Measurements from ENCODE around the gene CNPY4.
A peak's percentile ranks its signal among the peaks of the same experiment; 100 is the strongest.
"Not testable (repeated sequence)": the region's sequence is repeated elsewhere in the genome, so short reads cannot be mapped to it uniquely, and the experiment has no call there.

Gene CNPY4

DNA sequence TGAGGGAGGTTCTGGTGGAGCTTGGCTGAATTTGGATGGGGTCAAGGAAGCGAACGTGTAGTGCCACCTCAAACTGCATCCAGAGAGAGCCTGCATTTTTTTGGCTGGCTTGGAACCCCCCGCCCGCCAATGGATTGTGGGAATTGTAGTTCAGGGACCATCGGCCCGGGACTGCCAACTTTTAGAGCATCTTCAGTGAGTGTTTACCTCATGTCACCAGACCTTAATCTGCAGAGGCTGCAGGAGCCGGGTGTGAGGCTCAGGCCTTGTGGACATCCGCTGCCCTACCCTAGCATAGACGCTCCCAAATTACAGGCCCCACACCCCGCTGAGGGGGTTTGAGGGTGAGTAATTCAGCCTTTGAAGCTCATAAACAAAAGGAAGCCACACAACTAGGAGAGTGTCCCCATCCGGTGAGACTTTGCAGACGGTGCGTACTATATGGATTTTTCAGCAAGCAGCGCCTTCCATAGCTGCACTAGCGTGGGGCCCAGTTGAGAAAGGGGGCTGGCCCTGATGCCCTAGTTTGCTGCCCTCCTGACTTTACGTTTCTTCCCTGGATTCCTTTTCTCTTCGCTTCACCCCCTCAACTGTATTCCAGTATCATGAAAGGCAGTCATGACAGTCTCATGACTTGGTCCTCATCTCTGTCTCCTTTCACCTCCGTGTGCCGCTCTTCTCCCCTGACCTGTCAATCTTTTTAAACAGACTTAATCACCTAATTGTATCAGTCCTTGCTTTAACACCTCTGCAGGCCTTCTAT is 717 bp downstream of the CNPY4 start:
- peak; percentile 68 for DNase-seq (ENCODE audit: low spot score)

DNA sequence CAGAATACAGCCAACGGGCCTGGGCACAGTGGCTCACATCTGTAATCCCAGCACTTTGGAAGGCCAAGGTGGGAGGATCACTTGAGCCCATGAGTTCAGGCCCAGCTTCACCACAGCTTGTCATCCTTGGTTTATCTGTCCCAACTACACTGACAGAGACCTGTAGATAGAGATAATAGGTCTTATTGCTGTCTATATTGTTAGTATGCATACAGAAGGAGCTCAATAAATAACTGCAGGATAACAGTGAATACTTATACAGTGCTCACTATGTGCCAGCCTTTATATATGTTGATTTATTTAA is 1.3 kb downstream of the CNPY4 start:
- no peak for DNase-seq (ENCODE audit: low spot score)

DNA sequence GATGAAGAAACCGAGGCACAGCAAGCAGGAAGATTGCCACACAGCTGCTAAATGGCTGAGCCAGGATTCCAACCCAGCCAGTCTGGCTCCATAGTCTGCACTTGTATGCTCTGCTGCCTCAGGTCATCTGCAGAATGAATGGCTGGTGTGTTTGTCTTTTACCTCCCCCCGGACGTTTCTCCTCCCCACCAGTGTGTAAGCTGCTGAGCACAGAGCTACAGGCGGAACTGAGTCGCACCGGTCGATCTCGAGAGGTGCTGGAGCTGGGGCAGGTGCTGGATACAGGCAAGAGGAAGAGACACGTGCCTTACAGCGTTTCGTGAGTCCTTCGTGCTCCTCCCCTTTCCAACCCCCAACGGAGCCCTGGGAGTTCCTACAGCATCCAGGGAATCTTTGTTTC is 2.6 kb downstream of the CNPY4 start:
- no peak for DNase-seq (ENCODE audit: low spot score)

DNA sequence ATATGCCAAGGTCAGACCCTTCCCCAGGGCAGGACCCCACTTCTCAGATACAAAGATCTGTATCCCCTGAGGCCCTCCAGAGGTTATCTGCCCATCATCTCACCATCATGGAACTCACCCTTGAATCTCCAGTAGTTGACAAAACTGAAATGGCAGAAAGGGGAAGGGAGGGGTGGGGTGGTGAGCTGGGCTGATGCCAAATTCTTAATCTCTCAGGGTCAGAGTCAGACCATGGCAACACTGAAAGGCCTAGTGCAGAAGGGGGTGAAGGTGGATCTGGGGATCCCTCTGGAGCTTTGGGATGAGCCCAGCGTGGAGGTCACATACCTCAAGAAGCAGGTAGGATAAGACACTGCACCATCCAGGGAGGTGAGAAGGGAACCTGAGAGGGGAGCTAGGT is 3.1 kb downstream of the CNPY4 start:
- DNase-seq (ENCODE audit: low spot score) = no peak

DNA sequence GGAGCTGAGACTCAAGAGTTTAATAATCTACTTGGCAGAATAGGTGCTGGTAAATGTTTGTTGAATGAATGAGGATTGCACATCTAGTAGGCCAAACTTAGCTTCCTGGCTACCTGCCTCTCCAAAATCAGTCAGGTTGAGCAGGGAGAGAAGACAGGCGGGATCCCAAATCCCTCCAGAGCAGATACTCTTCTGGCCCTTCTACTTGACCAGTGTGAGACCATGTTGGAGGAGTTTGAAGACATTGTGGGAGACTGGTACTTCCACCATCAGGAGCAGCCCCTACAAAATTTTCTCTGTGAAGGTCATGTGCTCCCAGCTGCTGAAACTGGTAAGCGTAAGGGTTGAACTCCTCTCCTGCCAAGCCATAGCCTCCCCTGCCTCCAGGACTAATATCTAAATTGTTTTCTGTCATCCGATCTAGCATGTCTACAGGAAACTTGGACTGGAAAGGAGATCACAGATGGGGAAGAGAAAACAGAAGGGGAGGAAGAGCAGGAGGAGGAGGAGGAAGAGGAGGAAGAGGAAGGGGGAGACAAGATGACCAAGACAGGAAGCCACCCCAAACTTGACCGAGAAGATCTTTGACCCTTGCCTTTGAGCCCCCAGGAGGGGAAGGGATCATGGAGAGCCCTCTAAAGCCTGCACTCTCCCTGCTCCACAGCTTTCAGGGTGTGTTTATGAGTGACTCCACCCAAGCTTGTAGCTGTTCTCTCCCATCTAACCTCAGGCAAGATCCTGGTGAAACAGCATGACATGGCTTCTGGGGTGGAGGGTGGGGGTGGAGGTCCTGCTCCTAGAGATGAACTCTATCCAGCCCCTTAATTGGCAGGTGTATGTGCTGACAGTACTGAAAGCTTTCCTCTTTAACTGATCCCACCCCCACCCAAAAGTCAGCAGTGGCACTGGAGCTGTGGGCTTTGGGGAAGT is 5.1 kb downstream of the CNPY4 start:
- no peak for DNase-seq (ENCODE audit: low spot score)

DNA sequence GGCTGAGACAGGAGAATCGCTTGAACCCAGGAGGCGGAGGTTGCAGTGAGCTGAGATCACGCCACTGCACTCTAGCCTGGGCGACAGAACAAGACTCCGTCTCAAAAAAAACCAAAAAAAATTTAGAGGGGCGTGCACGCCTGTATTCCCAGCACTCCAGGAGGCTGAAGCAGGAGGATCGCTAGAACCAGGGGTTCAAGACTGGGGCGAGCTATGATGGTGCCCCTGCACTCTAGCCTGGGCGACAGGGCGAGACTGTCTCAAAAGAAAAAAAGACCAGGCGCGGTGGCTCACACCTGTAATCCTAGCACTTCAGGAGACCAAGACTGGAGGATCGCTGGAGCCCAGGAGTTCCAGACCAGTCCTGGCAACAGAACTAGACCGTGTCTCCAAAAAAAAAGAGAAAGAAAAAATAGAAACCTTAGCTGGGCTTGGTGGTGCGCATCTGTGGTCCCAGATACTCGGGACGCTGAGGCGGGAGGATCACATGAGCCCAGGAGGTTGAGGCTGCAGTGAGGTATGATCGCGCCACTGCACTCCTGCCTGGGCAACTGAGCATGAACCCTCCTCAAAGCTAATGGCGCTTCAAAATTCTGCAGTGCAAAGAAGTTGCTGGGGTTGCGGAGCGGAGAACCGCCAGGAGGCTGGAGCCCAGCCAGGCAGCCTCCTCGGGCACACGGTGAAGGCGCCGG is 7.0 kb downstream of the CNPY4 start:
- DNase-seq (ENCODE audit: low spot score) = no peak

DNA sequence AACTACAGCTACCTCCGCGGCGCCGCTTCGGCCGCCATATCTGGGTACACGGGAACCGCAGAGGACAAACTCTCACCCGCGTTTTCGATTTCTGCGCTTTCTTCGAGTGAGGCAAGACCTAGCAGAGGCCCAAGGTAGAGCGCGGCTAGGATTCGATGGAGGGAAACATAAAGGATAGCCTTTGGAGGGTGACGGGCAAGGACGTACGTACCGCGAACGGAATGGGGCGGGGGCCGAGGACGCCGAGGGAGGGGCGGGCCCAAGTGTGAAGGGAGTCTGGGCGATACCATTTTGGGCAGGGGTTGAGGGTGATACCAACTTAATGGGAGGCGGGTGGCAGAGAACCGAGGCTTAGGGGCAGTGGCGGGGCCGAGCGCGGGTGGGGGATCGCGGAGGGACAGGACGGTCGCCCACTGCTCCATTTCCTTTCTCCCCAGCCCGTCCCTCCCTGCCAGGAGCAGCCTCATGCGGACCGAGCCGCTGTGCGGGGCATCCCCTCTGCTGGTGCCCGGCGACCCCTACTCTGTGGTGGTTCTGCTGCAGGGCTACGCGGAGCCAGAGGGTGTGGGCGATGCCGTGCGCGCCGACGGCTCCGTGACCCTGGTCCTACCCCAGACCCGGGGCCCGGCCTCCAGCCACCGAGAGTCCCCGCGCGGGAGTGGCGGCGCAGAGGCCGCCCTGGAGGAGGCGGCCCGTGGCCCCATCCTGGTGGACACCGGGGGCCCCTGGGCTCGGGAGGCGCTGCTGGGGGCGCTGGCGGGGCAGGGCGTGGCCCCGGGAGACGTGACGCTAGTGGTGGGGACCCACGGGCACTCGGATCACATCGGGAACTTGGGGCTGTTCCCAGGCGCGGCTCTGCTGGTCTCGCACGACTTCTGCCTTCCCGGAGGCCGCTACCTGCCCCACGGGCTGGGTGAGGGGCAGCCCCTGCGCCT is 7.8 kb downstream of the CNPY4 start, which contains the start of gene MBLAC1:
Gene MBLAC1, plus strand, starts transcription at position 37 of the 935 bp plus-strand sequence. Its CDS starts 429 bp downstream, at position 466.
- DNase-seq (ENCODE audit: low spot score) = peak; percentile 84

DNA sequence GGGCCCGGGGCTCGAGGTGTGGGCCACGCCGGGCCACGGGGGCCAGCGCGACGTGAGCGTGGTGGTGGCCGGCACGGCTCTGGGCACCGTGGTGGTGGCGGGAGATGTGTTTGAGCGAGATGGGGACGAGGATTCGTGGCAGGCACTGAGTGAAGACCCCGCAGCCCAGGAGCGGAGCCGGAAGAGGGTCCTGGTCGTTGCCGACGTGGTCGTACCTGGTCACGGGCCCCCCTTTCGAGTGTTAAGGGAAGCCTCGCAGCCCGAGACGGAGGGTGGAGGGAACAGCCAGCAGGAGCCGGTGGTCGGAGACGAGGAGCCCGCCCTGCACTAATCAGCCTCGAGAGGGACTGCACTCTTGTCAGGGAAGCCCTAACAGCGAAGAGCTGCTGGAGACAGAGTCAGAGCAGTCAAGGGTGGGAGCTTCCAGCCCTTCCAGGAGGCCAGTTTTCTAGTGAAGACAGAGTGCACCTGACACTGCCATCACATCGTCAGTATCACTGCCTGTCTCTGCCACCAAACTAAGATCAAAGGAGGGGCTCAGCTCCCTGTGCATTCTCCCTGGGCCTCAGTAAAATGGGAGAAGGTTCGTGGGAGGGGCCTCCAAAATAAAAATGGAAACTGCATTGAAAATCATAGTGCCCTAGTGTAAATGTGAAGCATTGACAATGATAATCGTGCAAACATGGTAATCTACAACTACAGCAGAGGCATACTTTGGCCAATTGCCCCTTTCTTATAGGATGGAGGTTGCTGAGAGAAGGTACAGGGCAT is 8.6 kb downstream of the CNPY4 start:
- DNase-seq (ENCODE audit: low spot score) = no peak

DNA sequence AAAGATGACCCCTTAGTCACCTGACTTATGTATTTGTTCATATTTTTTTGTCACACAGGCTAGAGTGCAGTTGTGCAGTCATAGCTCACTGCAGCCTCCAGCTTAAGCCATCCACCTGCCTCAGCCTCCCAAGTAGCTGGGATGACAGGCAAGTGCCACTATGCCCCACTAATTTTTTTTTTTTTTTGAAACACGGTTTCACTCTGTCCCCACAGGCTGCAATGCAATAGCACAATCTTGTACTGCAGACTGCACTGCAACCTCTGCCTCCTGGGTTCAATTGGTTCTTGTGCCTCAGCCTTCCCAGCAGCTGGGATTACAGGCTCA is 9.2 kb downstream of the CNPY4 start:
- no peak for DNase-seq (ENCODE audit: low spot score)

DNA sequence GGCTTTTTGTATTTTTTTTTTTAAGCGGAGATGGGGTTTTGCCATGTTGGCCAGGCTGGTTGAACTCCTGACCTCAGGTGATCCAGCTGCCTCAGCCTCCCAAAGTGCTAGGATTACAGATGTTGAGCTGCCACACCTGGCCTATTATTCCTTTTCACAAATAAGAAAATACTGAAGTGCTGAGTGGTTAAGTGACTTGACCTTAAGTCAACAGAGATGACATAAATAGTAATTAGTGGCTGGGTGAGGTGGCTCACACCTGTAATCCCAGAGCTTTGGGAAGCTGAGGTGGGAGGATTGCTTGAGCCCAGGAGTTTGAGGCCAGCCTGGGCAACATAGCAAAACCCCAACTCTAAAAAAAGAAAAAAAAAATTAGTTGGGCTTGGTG is 10.8 kb downstream of the CNPY4 start:
- DNase-seq (ENCODE audit: low spot score) = not testable (repeated sequence)

DNA sequence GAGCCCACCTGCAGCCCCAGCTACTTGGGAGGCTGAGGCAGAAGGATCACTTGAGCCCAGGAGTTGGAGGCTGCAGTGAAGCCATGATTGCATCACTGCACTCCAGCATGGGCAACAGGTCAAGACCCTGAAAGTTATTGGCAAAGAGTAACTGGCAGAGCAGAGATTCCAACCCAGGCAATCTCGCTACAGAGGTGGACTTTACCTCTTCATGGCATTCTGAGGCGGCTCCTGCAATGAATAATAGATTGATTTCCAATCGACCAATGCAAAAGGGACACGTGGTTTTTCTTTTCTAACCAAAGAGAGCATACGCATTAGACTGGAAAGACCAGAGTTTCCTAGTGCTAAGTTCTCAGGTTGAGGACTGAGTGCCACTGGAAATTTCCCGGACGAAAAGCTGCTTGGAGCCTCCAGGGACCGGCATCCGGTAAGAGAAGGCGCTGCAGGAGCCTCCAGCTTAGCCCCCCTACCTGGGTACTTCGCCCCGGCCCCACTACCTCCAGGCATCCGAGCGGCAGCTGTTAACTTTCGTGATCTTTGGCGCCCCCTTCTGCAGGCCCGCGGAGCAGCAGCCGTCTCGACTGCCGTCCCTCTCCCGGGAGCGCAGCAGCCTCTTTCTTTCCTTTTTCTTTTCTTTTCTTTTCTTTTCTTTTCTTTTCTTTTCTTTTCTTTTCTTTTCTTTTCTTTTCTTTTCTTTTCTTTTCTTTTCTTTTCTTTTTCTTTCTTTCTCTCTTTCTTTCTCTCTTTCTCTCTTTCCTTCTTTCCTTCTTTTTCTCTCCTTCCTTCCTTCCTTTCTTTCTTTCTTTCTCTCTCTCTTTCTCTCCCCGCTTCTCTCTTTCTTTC is 11.4 kb downstream of the CNPY4 start:
- DNase-seq (ENCODE audit: low spot score) = peak; percentile 45

DNA sequence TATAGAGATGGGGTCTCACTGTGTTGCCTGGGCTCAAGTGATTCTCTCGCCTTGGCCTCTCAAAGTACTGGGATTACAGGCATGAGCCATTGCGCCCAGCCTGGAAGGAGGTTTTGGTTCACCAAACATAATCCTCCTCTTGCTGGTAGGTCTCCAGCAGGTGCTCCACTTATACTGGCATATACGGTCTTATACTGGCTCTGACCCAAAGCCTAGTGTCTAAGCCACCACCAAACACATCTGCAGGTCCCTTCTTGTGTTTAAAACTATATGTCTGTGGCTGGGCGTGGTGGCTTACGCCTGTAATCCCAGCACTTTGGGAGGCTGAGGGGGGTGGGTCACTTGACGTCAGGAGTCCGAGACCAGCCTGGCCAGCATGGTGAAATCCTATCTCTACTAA is 12.7 kb downstream of the CNPY4 start:
- no peak for DNase-seq (ENCODE audit: low spot score)

DNA sequence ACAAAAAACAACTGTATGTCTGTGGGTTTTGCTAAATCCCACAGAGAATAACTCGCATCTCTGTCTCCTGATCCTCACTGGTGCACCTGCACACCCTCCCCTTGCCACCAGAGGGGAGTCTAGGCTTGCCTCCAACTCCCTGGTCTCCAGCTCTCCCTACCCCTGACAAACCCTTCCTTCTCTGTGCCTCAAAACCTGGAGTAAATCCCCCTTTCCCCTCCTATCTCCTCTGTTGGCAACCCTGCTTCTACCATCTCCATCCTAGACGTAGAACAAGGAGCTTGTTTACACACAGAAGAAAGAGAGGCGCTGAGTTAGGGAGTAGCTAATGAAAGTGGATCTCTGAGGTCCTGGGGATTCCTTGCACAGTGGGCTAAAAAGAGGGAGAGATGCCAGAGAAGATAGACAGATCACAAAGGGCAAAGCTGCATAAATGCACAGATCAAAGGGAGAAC is 13.3 kb downstream of the CNPY4 start:
- DNase-seq (ENCODE audit: low spot score) = peak; percentile 67

DNA sequence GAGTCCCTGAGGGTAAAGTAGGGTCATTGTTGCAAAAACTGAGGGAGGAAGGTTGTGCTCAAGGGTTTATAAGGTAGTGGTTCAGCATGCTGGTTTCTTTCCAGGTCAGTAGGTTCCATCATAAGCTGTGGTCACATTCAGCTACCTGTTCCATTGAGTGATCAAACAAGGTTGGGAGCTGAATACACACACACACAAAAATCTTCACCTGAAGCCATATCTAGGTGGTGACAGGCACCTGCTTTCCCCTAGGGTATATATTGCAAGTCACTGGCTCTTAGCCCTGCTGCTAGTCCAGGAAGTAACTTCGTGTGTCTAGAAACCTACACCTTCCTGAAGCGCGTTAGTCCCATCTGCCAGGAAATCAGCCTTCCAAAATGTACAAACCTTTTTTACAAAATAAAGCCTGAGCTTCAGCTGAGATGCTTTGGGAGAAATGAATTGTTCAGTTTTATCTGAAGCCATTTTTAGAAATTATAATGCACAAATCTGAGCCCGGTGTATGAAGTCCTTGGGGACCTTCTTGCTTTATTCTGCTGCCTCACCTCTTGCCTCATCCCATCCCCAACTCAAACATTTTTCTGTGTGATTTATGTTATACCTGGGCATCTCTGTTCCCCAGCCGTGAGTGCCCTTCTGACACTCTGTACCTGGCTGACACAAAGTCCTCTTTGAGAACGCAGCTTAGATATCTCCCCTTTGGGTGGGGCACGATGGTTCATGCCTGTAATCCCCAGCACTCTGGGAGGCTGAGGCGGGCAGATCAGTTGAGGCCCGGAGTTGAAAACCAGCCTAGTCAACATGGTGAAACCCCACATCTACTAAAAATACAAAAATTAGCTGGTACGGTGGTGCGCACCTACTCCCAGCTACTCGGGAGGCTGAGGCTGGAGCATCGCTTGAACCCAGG is 18.7 kb downstream of the CNPY4 start:
- DNase-seq (ENCODE audit: low spot score) = no peak

DNA sequence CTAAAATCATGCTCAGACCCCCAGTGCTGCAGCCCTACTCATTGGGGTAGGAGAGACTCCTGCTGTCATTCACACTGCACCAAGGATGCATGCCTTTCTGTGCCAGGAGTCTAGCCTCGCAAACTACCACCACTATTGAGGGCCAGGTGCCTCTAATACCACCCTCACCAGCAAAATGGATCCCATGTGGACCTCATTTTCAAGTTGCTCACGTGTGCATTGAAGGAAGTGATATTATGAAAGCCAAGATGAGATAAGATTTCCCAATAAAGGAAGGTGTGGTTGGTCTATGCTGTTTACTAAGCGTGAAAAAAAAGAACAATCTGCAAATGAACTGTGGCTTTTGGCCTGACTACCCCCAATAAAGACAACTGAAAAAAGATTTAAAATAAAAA is 22.1 kb downstream of the CNPY4 start:
- DNase-seq (ENCODE audit: low spot score) = no peak

DNA sequence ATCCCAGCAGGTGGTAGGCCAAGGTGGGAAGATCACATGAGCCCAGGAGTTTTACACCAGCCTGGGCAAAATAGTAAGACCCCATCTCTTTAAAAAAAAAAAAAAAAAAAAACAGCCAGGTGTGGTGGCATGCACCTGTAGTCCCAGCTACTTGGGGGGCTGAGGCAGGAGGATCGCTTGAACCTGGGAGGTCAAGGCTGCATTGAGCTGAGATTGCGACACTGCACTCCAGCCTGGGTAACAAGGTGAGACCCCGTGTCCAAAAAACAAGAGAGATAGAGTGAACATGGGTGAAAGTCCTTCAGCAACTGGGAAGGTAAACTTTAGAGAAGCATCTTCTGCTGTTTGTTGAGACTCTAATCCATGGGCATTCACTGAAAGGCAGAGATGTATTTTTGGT is 23.0 kb downstream of the CNPY4 start:
- no peak for DNase-seq (ENCODE audit: low spot score)

DNA sequence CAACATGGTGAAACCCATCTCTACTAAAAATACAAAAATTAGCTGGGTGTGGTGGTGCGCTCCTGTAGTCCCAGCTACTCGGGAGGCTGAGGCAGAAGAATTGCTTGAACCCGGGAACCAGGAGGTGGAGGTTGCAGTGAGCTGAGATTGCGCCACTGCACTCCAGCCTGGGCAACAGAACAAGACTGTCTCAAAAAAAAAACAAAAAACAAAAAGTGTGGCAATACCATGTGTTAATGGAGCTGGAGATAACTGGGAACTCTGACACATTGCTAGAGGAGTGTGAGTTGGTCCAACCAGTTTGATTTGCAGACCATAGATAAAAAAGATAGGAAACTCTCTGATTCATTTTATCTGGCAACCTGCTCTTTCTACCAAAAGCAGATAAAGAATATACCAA is 26.9 kb downstream of the CNPY4 start:
- DNase-seq (ENCODE audit: low spot score) = not testable (repeated sequence)

DNA sequence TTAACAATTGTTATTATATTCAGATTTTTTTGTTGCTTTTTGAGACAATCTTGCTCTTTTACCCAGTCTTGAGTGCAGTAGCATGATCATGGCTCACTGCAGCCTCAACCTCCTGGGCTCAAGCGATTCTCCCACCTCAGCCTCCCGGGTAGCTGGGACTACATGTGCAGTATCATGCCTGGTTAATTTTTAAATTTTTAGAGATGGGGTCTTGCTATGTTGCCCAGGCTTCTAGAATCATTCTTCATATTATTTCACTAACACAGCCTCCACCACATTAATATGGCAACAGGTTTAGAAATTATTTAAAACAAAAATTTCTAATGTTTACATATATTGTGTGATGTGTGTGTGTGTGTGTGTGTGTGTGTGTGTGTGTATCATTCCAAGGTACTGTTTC is 27.8 kb downstream of the CNPY4 start:
- no peak for DNase-seq (ENCODE audit: low spot score)

DNA sequence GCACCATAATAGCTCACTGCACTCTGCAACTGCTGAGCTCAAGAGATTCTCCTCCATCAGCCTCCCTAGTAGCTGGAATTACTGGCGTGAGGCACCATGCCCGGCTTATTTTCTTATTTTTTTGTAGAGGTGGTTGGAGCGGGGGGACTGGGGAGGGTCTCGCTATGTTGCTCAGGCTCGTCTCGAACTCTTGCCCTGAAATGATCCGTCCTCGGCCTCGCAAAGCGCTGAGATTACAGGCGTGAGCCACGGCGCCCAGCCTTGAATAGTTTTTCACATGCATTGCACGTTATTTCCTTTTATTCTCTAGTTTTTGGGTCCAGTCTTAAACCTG is 28.8 kb downstream of the CNPY4 start:
- DNase-seq (ENCODE audit: low spot score) = no peak
